DOHH2 (cell line): ENCODE results near the gene FCHSD2.

Experiments
- H3F3A ChIP-seq: fragments of 200-600 bp; sonication (generic), shearing (Covaris generic); 2 replicates; pipeline ENCODE4 v1.6.0; 2016; ENCODE audit warnings: antibody characterized with exemption, mild to moderate bottlenecking; ENCODE audit not compliant: control insufficient read depth, insufficient read depth
- H3K27ac ChIP-seq: fragments of 200-600 bp; sonication (generic); 2 replicates; pipeline ENCODE4 v1.5.1; 2014; ENCODE audit warnings: low read depth, mild to moderate bottlenecking, low read length, moderate library complexity
- H3K27me3 ChIP-seq: fragments of 200-600 bp; sonication (generic); 2 replicates; pipeline ENCODE4 v1.6.1; 2014; ENCODE audit warnings: mild to moderate bottlenecking, low read length, mixed read lengths; ENCODE audit not compliant: control insufficient read depth
- H3K36me3 ChIP-seq: fragments of 200-600 bp; sonication (generic); 2 replicates; pipeline ENCODE4 v1.6.1; 2014; ENCODE audit warnings: mild to moderate bottlenecking, low read length, moderate library complexity, mixed read lengths; ENCODE audit not compliant: control insufficient read depth
- H3K4me1 ChIP-seq: fragments of 200-600 bp; sonication (generic); 2 replicates; pipeline ENCODE4 v1.6.1; 2014; ENCODE audit warnings: mild to moderate bottlenecking, low read length, mixed read lengths; ENCODE audit not compliant: control insufficient read depth
- H3K4me2 ChIP-seq: fragments of 200-600 bp; sonication (generic); 2 replicates; pipeline ENCODE4 v1.6.0; 2014; ENCODE audit warnings: mild to moderate bottlenecking, low read length, moderate library complexity
- H3K4me3 ChIP-seq: fragments of 200-600 bp; sonication (generic); 2 replicates; pipeline ENCODE4 v1.5.1; 2014; ENCODE audit warnings: mild to moderate bottlenecking, low read length, mixed read lengths
- H3K79me2 ChIP-seq: fragments of 200-600 bp; sonication (generic); 2 replicates; pipeline ENCODE4 v1.6.1; 2014; ENCODE audit warnings: mild to moderate bottlenecking, low read length, mixed read lengths; ENCODE audit not compliant: control insufficient read depth
- H3K9me2 ChIP-seq: fragments of 200-600 bp; sonication (generic); replicated peaks from 2 replicates; pipeline ENCODE4 v1.6.1; 2014; ENCODE audit warnings: mild to moderate bottlenecking, low read length, mixed read lengths; ENCODE audit not compliant: control insufficient read depth
- H3K9me3 ChIP-seq: fragments of 200-600 bp; sonication (generic); 2 replicates; pipeline ENCODE4 v1.6.1; 2014; ENCODE audit warnings: antibody characterized with exemption, low read length, mixed read lengths; ENCODE audit not compliant: control insufficient read depth, insufficient read depth
- H4K20me1 ChIP-seq: fragments of 200-600 bp; sonication (generic); 2 replicates; pipeline ENCODE4 v1.6.0; 2014; ENCODE audit warnings: low read depth, mild to moderate bottlenecking, antibody characterized with exemption, low read length, moderate library complexity; ENCODE audit not compliant: control insufficient read depth, insufficient read depth
- CTCF ChIP-seq: fragments of 200-600 bp; sonication (generic); IDR thresholded peaks from one replicate; pipeline ENCODE4 v1.5.1; 2014; ENCODE audit warnings: antibody characterized with exemption, mild to moderate bottlenecking, low read depth, low read length; ENCODE audit not compliant: poor library complexity, severe bottlenecking
- EZH2phosphoT487 ChIP-seq: fragments of 200-600 bp; sonication (generic); IDR thresholded peaks from 2 replicates; pipeline ENCODE4 v1.6.1; 2017; ENCODE audit warnings: borderline replicate concordance, mild to moderate bottlenecking, antibody characterized with exemption, low read length, moderate library complexity, mixed read lengths

The FCHSD2 gene

GRCh38 chr11:73167363-73167954, 25.3 kb upstream of the FCHSD2 start:
- no peaks in the 10 kb centered on the region for H3K27me3 ChIP-seq
- H3K79me2 ChIP-seq, result no peaks in the 10 kb centered on the region
- peaks cover 20% of the 10 kb centered on the region for H3F3A ChIP-seq
- peaks cover 94% of the 10 kb centered on the region for H3K4me1 ChIP-seq
- no peak for TF ChIP-seq CTCF
- TF ChIP-seq EZH2phosphoT487, result no peak
- H3K36me3 ChIP-seq, result 0 out of 2 replicates have a peak, but pooled peaks cover 3% of the 10 kb centered on the region
- no peaks in the 10 kb centered on the region for H3K9me3 ChIP-seq
- no peaks in the 10 kb centered on the region for H4K20me1 ChIP-seq
- peak overlapping the region; percentile 13 for H3K4me2 ChIP-seq
- H3K4me3 ChIP-seq, result 0 out of 2 replicates have a peak overlapping the region, but pooled peaks have one; percentile 3
- peak overlapping the region; percentile 37 for H3K27ac ChIP-seq
- H3K9me2 ChIP-seq, result no peaks in the 10 kb centered on the region

GRCh38 chr11:73164803-73165540, 22.9 kb upstream of the FCHSD2 start:
- H4K20me1 ChIP-seq, result no peaks in the 10 kb centered on the region
- H3F3A ChIP-seq, result peaks cover 26% of the 10 kb centered on the region
- no peaks in the 10 kb centered on the region for H3K79me2 ChIP-seq
- H3K4me2 ChIP-seq, result peak overlapping the region; percentile 57
- no peaks in the 10 kb centered on the region for H3K9me3 ChIP-seq
- H3K9me2 ChIP-seq, result no peaks in the 10 kb centered on the region
- peaks cover 84% of the 10 kb centered on the region for H3K4me1 ChIP-seq
- peak overlapping the region; percentile 38 for H3K4me3 ChIP-seq
- no peaks in the 10 kb centered on the region for H3K27me3 ChIP-seq
- peak overlapping the region; percentile 74 for H3K27ac ChIP-seq
- 0 out of 2 replicates have a peak, but pooled peaks cover 3% of the 10 kb centered on the region for H3K36me3 ChIP-seq
- TF ChIP-seq EZH2phosphoT487, result no peak

- no peaks in the 10 kb centered on the region for H3K9me3 ChIP-seq
- no peaks in the 10 kb centered on the region for H3K79me2 ChIP-seq
- H3K27ac ChIP-seq, result peak overlapping the region; percentile 74
- peak overlapping the region; percentile 57 for H3K4me2 ChIP-seq
- H3K27me3 ChIP-seq, result no peaks in the 10 kb centered on the region
- 0 out of 2 replicates have a peak, but pooled peaks cover 3% of the 10 kb centered on the region for H3K36me3 ChIP-seq
- no peaks in the 10 kb centered on the region for H4K20me1 ChIP-seq
- TF ChIP-seq CTCF (no peak), EZH2phosphoT487 (no peak)
- H3K9me2 ChIP-seq, result no peaks in the 10 kb centered on the region
- peak overlapping the region; percentile 38 for H3K4me3 ChIP-seq
- peaks cover 26% of the 10 kb centered on the region for H3F3A ChIP-seq
- H3K4me1 ChIP-seq, result peaks cover 84% of the 10 kb centered on the region
These were observed 21.6 kb upstream of the FCHSD2 start for GRCh38 chr11:73163638-73164174.
